Nucleus accumbens (tissue), 56 donors: ENCODE results near the gene LRMDA.

Experiments
- DNase-seq, 56 donors: peaks; one replicate each; lab custom pipeline; 2025; lab: John Stamatoyannopoulos, UW

Gene LRMDA

DNA sequence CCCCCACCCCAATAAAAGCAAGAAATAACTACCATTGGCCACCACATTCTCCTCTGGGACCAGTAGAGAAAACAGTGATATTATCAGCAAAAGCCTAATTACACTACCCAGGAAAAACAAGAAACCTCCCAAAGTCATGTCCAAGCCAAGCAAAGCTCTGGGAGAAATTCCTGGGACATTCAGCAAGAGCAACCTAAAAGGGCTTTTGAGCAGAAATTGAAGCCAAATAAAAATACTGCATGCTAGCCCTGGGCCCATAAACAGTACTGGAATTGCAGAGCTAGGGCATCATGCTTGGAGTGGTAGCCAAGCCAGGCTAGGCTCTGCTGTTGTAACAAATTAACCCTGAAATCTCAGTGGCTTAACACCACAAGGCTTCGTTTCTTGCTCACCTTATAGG is 347.9 kb downstream of the LRMDA start:
- DNase-seq: no peak

DNA sequence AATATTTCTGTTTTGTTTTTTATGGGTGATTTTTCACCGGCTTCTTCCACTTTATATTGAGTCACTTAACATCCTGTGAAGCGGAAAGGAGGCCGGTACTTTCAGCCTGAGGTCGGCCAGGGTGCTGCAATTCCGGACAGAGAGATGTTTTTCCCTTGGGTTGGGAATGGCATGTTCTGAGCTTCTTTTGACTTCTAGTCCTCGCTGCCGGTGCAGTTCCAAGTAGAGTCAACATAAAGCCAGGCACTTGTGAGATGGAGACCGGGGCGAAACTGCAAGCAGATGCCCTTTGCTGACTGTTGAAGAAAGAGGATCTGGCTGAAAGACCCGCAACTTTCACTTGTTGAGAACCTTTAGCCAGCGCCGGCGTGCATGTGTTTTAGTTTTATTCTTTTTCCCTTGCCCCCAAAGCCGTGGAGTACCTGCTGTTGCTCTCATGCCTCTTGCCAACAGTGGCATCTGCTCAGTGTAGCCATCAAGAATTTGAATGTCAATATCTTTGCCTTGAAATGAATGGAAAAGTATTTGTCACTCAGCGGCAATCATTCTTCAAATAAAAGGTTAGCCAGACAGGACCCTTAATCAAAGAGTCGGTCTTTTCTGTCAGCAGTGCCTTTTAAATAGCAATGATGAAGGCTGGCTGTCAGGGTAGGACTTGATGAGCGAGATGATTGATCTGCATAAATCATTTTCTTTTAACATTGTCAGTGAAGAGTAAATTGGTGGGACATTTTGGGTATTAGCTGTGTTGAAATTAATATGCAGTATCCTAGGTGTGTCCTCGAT is 351.2 kb downstream of the LRMDA start:
- no peak for DNase-seq

DNA sequence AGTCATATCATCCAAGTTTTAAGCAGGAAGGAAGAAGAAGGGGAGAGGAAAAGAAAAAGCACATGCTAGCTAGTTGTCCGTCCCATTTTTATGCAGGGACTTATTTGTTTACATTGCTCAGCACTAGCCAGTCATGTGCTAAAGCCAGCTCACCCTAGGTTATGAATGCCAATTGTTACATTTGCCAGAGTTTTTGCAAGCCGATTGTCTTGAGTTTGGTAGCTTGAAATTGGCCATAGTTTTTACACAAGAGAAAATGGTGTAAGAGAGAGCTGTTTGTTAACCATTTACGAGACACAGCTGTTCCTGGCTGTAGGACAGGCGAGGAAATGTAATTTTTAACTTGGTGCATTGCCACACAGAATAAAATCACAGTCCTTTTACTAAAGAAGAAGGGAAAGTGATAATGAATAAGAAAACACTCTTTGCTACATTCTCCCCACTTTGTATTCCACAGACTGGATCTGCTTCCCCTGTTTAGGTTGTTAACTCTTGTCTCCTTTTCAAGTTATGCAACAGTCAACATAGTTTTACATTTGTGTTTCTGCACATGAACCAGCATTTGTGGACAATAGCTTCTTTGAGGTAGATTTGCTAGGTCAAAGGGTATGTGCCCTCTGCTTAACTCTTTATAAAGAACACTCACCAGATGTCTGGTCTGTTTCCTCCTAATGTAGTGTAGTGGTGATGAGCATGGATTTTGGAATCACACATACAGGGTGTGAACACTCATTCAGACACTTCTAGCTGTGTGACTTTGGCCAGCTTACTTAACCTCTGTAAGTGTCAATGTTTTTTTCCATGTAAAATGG is 357.2 kb downstream of the LRMDA start:
- DNase-seq: peak in 24 of 56 donors; percentile 2 to 64 (median 18)

DNA sequence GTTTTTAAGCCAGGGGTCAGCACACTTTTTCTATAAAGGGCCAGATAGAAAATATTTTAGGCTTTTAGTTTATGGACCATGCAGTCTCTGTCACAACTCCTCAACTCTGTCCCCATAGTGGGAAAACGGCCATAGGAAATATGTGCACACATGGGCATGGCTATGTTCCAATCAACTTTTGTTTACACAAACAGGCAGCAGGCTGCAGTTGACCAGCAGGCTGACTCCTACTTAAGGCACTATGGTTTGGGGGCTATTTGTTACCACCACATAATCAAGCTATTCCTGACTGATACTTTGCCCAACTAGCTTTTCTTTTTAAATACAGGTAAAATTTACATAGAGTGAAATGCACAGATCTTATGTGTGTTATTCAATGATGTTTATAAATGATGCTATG is 362.4 kb downstream of the LRMDA start:
- no peak for DNase-seq

DNA sequence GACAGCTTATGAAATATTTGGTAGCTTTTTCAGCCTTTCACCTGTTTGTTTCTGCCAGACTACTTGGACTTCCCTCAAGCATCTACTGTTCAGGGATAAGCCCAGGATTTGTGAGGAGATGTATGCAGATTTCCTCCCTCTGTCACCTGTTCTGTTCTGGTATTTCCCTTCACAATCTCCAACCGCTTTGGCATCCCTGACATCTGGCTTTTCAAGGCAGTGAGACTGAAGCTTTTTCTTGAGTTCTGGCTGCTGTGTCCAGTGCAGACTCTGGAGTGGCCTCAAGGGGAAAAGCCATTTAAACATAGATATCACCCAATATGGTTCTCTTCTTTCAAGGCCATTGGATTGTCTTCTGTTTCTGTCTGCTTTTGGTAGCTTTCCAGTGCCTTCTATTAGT is 369.7 kb downstream of the LRMDA start:
- DNase-seq: no peak

DNA sequence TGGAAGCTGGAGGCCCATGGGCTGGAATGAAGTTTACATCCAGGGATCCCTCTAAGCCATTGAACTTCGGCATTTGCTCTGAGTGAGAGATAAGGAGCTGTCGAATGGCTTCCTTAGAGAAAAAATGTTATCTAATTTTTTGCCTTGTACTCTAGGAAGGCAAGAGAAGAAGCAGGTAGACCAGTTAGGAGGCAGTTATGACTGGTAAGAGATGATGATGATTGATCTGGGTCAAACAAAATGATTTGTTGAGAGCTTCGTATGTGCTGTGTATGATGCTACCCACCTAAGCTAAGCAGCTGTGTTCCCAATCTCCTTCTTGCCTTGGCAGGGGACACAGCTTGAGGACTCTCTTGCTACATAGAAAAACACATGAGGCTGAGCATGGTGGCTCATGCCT is 370.2 kb downstream of the LRMDA start:
- no peak for DNase-seq

DNA sequence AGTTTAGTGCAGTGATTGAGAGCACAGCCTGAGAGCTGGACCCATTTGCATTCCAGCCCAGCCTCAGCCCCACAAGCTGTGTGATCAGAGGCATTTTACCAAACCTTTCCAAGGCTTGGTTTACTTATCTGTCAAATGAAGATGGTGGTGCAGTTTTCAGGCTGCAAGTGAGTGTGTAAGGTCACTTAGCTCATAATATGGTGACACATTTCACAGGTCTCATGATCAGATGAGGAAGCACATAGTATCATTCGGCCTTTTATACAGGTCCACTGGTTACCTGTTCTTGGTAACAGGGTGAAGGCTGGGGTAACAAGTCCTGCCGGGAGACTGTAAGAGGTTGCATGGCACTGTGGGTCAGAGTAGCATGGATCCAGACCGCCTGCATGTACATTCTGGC is 371.7 kb downstream of the LRMDA start:
- no peak for DNase-seq

DNA sequence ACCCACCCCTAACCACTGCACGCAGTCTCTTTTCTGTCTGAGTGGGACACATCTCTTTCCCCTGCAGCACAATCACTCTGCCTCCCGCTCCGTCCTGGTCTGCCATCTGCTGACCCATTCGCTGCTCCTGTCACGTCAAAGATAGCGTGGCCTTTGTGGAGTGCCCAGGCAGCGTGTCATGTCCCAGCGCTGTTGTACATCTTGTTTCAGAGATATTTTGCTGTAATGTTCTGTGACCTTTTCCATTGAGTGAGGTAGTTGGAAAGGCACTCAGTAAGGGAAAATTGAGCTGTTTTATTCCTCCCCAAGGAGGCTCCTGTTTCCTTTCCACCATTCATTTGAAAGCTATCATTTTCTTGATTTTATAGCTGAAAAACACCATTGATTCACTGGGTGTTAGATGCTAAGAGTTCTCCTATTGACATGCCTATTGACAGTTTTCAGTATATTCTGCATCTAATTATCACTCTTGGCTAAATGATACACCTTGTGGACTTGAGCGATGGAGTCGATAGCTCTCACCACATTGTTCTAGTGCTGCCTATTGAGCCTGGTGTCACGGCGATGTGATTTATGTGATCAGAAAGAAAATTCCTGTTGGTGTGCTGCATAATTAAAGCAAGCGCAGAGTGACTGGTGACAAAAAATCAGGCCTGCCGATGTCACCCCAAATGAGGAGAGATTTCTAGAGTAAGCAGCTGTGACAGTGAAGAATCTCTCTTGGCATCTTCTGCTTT is 372.6 kb downstream of the LRMDA start:
- DNase-seq: peak in 8 of 56 donors; percentile 2 to 36 (median 12)

DNA sequence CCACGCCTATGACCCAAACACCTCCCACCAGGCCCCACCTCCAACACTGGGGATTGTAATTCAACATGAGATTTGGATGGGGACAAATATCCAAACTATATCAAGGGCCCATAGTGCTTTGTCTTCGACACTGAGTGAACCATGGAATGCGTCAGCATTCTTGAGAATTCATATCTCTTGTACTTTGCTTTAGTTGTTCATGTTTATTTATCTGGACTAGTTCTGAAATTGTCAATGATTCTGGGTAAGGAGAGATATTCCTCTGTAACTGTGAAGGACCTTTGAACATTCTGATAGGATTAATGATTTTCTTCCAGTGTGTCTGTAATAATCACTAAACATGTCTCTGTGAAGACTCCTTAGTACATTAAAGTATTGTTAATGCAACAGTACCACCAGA is 374.8 kb downstream of the LRMDA start:
- no peak for DNase-seq

DNA sequence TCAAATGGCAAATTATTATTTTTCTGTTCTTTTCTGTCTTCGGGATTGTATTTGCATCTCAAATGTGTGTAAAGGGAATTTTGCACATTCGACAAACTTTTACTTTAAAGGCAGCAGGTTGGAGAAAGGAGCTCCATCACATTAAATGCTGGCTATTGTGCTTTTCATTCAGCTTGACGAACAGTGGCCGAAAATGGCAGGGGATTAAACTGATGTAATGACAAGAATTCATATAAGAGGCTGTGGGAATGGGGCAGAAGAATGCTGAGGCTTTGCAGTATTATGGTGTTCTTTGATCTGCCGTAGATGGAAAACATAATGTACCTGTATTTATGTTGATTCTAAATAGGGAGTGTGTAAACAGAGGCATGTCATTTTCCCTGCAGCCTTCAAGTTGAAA is 376.0 kb downstream of the LRMDA start:
- DNase-seq: no peak

DNA sequence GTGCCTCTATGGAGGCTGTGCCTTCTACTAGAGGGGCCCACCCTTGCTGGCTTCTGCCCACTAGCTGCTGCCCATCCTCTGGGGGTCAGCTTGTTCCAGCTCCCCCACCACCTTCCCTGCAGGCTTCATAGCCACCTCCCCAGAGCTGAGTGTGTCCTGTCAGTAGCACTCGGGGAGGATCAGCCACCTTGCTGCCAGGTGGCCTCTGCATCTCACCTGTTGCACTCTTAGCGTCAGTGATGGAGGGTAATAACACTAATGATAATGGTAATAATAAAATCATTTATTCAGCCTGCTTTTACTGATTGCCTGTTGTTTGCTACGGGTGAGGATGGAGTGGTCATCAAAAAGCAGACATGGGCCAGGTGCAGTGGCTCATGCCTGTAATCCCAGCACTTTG is 377.6 kb downstream of the LRMDA start:
- DNase-seq: no peak

DNA sequence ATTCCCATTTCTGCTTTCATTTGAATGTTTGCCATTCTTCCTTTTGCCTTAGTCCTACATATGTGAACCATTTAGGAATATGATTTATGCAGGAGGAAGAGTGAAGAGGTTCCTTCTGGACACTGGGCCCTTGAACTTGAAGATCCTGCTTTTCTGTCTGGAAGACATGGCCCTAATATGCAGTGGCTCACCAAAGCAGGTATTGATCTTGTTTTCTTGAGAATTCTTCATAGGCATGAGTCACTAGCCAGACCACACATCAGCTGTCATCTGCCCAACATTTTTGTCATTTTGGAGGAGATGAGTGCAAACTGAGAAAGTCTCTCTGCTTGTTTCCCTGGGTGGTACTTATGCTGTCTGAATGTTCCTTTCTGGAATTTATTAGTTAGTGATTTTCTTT is 382.6 kb downstream of the LRMDA start:
- DNase-seq: no peak

DNA sequence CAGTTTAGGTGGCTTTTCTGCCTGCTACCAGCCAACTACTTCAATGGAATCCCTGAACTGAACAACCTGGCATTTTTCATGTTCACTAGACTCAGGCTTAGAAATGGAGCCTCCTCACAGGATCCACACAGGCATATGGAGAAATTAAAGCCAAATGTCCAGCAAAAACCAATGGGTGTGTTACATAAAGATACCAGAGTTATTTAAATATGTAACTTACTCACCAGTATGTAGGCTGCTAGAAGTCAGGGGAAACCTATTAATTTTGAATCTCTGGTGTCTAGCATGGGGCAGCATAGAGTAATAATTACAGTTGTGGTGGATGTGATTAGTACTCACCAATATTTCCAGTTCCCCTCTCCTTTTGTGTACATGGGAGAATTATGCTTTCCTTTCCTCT is 383.6 kb downstream of the LRMDA start:
- DNase-seq: no peak

DNA sequence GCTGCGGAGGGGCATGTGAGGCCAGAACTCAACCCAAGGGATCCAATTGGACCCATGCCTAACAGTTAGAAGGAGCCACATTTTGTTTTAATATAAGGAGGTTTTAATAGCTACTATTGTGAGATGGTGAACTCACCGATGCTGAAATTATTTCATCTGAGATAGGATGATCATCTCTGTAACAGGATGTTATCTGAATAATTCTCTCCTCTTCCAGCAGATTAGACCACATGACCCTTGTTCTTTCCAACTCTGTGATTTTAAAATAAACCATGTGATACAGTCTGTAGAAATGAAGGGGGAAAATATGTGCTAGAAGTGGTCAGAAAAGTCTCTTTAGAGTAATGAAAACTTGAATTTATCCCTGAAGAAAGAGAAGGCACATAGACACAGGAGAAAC is 385.8 kb downstream of the LRMDA start:
- DNase-seq: no peak

DNA sequence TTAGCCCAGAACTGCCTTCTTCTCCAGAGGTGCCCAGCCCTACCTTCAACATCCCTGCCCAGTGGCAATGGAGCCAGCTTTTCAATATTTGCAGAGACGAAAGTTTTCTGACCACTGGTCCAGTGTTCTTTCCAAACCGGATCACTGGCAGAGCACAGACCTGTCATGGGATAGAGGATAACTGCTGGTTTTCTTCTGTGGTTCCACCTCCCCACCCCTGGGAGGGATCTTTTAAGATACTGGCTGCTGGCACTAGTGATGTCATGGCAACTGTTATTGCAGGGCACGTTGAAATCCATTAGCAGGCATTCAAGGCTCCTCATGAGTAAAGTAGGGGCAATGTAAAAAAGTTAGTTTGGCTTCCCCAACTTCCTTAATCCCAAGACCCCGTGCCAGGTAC is 387.1 kb downstream of the LRMDA start:
- DNase-seq: no peak

DNA sequence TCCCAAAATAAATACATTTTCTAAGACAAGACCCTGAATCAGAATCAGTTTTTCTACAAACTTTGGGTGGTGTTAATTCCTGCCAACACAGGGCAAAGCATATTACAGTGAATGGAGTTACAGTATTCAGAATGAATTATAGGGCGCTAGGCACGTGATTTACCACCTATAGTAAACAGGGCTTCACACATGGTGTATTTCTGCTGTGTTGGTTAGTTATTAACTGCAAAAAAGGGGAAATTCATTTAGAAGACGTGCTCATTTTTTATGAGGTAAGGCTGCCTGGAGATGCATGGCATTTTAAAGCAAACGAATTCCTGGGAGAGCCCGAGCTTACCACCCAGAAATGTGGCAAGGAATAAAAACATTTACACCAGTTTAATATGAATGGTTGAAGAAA is 393.8 kb downstream of the LRMDA start:
- no peak for DNase-seq

DNA sequence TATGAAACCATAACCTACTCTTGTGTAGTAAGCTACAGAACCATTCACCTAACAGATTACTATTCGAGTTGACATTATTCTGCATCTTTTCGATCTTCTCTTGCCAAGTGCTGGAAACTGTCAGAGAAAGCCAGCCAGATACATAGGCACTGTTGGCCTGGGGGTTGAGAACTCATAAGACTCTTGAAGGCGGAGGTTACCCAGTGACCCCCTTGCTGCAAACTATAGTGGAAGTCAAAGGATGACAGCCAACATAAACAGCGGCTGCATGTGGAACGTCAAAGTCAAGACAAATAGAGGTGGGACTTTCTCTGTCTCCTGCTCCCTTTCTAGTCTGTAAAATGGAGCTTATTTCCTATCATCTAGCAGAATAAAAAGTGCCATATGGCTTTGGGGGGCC is 394.2 kb downstream of the LRMDA start:
- DNase-seq: no peak

DNA sequence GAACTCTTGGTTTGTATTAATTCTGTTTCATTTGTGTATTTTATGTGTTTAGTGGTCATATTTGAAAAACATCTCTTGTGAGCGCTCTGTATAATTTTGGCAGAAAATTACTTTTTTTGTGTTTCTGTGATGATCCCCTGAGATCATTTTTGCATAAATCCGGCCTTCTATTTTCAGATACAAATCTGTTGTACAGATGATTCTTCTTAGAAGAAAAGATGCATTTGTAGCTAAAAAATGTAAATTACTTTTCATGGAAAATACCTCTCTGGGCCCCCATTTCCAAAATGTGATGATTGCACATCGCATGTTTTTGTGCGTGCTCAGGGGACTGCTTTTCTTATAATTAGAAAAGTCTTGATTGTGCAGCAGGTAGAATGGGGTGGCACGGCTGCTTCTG is 395.4 kb downstream of the LRMDA start:
- no peak for DNase-seq

DNA sequence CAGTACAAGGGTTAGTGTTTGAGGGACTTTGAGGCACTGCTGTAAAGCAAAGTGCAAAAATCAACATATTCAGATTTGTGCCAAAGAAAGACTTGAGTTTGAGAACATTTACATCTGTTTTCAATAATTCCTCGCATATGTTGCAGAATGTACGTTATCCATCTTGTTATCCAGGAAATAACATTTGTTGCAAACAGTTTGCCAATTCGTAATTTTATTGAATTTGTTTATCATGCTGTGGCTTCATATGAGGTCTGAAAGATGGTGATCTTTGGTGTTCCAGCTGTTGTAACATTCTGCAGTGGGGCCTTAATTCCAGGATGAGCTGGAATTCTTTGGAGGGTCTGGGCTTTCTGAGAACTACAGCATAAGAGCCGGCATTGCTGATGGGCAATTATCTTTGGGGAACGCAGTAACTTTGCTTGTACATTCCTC is 396.2 kb downstream of the LRMDA start:
- no peak for DNase-seq

DNA sequence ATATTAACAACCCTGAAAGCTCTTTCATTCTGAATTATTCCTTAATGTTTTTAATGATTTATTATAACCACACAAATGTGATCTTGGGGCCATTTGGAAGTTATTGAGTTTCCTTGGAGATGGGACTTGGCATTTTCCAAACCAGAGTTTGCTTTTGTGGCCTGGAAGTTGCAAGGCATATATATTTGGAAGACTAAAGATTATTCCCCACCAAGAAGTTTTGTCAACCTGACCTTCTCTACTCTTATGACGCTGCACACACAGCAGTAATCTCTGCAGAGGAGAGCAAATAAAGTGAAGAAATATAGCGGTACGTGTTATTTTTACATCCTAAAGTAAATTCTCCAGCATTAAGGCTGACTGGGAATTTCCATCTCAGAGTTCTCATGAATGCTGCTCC is 397.0 kb downstream of the LRMDA start:
- DNase-seq: no peak

DNA sequence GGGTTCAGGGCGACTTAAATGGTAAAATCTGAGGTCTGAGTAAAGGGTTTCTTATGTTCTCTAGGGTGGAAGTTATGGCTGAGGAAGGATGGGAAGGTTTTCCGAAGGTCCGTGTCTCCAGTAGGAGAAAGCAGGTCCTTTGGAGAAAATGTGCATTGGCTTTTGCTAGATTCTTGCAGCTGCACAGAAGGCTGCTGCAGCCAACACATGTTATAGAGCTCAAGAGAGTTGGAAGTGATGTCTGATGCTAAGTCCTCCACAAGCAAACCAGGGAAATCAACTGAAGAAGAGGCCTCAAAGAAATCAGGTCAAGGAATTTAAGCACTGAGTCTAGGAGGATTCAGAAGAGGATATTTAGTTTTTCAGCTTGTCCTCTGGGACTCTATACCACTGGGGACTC is 404.6 kb downstream of the LRMDA start:
- DNase-seq: no peak
